CD4-positive, alpha-beta T cell treated with Interleukin-4 for 1 hour (primary cell): ENCODE data around the gene SRM.
A peak's percentile ranks its signal among the peaks of the same experiment; 100 is the strongest.
"Not testable (repeated sequence)": the region's sequence is repeated elsewhere in the genome, so short reads cannot be mapped to it uniquely, and the experiment has no call there.

Source experiments
- DNase-seq, 2 donors: peaks; one replicate each; pipeline ENCODE4 v3.0.0-alpha.2; 2020 to 2022

Gene SRM

DNA sequence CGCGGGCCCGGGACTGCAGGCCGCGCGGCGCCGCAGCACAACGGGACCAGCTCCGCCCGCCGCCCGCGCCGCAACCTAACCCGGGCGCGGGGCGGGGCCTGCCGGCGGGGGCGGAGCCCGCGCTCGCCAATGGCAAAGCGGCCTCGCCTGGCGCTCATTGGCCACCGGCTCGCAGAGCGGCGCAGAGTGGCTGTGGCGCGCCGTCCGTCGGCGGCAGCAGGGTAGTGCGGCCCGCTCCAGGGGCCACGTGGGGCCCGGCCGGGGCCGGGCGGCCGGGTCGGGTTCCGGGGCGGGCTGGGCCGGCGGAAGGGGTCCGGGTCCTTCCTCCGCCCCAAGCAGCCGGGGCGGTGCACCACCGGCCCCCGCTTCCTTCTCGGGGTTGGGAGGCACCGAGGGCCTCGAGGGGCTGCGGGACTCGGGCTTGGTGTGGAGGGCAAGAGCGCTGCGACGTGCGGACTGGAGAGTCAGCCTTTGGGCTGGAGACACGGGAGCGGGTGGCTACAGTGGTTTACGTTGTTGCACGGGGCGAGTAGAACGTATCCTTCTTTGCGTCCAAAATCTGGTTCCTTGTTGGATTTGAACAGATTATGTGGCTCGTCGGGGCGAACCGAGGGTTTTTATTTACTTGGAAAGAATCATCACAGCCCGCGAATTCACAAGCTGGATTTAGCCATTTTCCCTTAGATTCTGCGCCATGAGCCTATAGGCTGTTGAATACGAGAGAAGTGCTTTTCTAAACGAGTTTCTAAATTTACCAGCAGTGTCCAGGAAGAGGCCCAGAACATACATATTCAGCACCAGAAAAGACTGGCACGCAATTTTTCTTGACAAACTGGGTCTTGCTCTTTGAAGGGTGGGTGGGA lies at the start of gene SRM:
Gene SRM (minus strand): TSS at position 51 of the 863 bp plus-strand sequence. CDS start 75 bp downstream, outside the sequence.
- DNase-seq, result peak; percentile 90 to 91

DNA sequence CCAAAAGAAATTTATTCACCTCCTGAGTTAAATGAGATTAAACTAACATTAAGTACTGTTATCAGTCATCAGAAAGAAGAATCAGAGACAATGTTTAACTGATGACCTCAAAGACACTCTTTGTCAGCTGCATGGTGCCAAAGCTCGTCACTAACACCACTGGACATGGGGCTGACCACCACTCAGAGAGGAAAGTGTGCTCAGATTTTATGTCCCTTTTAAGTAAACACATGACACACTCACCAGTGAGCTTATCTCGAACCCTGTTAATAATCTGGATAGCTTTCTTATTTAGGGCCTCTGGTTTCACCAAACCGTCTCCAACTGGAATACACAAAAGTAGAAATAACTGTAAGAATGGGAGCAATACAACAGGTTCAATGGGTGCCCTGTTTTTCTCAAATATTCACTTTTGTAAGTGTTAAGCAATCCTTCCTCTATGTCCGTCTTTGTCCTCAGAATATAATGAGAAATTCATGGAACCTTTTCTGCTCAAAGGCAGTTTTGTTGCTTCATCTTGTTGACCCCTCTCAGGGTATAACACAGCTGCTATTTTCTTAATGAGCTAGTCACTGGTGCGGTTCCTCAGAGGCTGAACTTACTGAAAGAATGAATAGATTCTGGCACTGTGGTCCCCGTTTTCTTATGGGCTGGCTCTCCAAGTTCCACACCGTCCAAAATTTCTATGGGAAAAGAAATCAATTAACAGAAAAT lies 49.4 kb upstream of the SRM start:
- DNase-seq, result no peak

DNA sequence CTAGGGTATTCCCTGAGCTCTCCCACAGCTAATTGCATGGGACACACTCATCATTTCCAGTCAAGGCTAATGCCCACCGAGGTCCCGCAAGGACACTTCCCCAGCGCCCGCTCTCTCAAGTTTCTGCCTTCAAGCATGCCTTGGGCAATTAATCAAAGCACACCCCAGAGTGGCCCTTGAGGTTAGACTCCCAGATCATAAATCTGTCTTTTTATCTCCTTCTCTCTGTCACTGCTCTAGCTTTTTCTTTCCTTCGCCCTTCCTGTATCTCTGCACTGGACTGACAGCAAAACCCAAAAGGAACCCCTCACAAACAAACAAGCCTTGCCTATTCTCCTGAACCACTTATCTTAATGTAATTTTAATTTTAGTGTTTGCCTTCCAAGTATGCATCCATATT lies 47.8 kb upstream of the SRM start:
- no peak for DNase-seq

- DNase-seq, result no peak
These were observed 45.8 kb upstream of the SRM start for GRCh38 chr1:11105586-11105985.

DNA sequence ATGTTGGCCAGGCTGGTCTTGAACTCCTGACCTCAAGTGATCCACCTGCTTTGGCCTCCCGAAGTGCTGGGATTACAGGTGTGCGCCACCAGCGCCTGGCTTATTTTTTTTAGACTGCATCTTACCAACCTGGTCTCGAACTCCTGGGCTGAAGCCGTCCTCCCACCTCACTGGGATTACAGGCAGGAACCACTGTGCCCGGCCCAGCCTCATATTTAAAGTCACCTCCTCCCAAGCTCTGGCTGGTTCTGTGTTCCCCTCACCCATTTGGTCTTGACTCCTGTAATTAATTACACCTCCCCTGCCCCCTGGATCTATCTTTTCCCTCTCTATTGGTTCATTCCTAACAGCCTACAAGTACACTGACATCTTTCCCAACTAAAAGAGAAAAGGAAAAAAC lies 41.5 kb upstream of the SRM start:
- DNase-seq, result no peak

GRCh38 chr1:11100806-11101205 lies 41.0 kb upstream of the SRM start:
- not testable (repeated sequence) for DNase-seq

DNA sequence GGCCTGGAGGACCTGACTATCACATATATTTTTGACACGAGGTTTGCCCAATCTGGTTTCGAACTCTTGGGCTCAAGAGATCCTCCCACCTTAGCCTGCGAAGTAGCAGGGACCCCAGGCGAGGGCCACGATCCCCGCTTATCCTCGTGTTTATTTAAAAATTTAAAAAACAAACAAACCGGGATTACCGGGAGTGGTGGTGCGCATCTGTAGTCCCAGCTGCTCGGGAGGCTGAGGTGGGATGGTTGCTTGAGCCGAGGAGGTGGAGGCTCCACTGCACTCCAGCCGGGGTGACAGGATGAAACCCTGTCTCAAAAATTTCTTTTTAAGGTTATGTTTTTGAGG lies 40.3 kb upstream of the SRM start:
- DNase-seq, result no peak

- DNase-seq, result peak; percentile 93 to 95
These were observed 39.7 kb upstream of the SRM start, which contains the start of gene EXOSC10 for GRCh38 chr1:11099310-11100148. EXOSC10 (minus strand) TSS chr1:11099869; CDS start chr1:11099831, 38 bp downstream.

GRCh38 chr1:11098931-11099309 lies 39.1 kb upstream of the SRM start:
- DNase-seq, result no peak

DNA sequence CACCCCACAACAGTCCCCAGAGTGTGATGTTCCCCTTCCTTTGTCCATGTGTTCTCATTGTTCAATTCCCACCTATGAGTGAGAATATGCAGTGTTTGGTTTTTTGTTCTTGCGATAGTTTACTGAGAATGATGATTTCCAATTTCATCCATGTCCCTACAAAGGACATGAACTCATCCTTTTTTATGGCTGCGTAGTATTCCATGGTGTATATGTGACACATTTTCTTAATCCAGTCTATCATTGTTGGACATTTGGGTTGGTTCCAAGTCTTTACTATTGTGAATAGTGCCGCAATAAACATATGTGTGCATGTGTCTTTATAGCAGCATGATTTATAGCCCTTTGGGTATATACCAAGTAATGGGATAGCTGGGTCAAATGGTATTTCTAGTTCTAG lies 24.0 kb upstream of the SRM start:
- not testable (repeated sequence) for DNase-seq

DNA sequence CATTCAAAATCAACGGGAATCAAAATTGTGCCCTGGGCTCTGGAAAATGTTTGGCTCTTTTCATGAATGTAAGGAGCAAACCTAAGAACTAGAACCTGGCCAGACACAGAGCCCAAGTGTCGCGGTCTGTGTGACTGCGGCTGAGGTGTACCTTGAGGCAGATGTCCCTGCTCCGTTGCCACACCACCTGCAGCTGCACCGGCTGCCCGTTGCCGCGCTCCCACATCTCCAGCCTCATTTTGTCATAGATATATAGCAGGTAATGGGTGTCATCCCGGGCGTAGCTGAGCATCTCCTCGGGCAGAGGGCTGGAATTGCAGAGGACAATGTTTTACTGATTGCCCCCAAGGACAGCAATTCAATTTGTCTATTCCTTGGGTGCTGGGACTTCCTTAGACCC lies 21.1 kb upstream of the SRM start:
- DNase-seq, result no peak

- DNase-seq, result no peak
These were observed 18.8 kb upstream of the SRM start for GRCh38 chr1:11078631-11079030.

- not testable (repeated sequence) for DNase-seq
These were observed 13.6 kb upstream of the SRM start for GRCh38 chr1:11073398-11073797.

DNA sequence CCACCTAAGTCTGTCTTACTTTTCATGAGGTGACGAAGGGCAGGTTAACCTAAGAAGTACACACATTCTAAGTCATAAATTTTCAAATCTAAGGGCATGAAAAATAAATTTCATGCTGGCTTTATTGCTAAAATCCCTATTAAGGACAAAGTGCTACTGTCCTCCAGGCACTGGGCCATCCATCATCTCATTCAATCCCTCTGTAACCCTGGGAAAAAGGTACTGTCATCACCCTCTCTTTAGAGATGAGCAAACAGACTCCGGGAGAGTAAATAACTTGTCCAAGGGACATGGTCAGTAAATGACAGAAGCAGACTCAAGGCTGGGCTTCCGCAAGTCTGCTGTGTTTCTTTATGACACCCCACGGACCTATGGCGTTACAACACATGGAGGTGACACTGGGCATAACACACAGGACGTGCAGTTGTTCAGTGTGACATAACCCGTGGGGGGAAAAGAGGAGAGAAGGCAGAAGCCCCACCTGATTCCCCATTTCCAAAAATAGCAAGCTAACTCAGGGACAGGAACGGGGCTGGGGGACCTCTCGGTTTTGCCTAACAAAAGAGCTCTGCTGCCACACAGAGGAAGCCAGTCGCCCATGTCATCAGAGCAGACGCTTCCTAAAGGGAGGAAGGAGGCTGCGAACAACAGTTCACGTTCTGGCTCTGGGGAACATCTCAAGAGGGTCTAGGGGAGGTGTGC lies 12.5 kb upstream of the SRM start:
- DNase-seq, result no peak

DNA sequence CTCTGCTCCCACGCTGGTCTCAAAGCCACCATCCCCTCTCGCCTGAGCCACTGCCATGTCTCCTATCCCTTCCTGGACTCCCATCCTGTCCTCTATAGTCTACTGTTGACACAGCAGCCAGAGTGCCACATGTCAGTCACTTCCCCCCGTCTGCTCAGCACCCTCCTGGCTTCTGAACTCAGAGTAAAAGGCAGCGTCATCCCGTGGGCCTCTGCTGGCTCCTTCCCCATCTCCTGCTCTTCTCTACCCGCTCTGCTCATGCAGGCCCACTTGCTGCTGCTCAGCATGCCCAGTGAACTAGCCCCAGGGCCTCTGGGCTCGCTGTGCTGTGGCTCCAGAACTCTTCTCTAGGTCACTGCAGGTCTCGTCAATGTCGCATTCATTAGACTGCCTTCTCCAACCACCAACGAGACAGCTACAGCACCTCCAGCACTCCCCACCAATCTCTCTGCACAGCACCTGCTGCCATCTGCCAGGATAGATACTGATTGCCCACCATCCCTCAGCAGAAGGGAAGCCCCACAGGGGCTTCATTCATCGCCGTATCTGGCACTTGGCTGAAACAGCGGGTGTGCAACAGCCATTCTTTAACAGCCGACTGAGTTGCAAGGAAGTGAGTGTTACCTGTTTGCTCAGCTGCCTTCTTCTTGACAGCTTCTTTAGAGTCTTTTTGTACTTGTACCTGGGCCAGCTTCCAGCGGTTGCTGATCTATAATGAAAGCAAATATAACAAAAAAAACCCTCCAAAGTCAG lies 11.8 kb upstream of the SRM start:
- DNase-seq, result no peak

- DNase-seq, result no peak
These were observed 11.1 kb upstream of the SRM start for GRCh38 chr1:11070876-11071275.

- DNase-seq, result no peak
These were observed 9.0 kb upstream of the SRM start for GRCh38 chr1:11068600-11069473.

- DNase-seq, result no peak
These were observed 8.1 kb upstream of the SRM start for GRCh38 chr1:11067716-11068599.

DNA sequence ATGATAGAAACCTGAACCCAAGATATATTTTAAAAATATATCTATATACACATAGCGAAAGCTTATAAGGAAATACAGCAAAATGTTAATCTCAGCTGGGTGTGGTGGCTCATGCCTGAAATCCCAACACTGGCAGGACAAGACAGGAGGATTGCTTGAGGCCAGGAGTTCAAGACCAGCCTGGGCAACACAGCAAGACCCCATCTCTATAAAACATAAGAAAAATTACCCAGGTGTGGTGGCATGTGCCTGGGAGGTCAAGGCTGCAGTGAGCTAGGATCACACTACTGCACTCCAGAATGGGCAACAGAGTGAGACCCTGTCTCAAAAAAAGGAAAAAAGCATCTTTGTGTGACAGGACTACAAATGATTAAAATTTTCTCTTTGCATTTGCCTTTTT lies 6.0 kb upstream of the SRM start:
- DNase-seq, result no peak

DNA sequence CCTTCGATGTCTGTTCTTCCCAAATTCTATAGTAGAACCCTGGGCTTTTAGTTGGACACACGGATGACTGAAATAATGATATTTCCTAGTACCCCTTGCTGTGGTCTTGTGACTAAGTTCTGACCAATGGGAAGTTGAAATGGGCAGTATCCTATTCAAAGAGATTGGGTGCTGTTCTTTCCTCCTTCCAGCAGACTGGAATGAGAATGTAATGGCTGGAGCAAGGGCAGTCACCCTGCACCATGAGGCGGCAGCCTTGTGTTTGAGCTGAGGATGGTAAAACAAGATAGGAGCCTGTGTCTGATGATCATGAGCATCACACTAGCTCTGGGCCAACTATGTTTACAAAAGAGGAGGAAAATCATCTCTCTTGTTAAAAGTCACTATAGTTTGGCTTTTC lies 5.1 kb upstream of the SRM start:
- no peak for DNase-seq
